Adipose tissue (tissue), 3 donors: ENCODE measurements around the gene KAT2B. TPM values are rescaled to one million over a fixed set of nuclear protein-coding genes. Genes with fewer than 3 reads are reported as not detected.
"Not testable (repeated sequence)": the region's sequence is repeated elsewhere in the genome, so short reads cannot be mapped to it uniquely, and the experiment has no call there.

Experiments used
- H3K27ac ChIP-seq: one replicate; pipeline ENCODE4 v1.5.1; 2013; ENCODE audit warnings: low read depth, low read length
- WGBS, 3 donors: extraction: QIAGEN DNeasy Blood & Tissue Kit; methylation state at CpG; one replicate each; pipeline ENCODE4 v1.1.7; 2013; 5-methylcytosine and 5-hydroxymethylcytosine counted together
- polyA plus RNA-seq, 3 donors: library from polyadenylated mRNA; stranded (reverse); fragments of 200-250 nt; gene quantifications; one replicate each; pipeline ENCODE4 v1.2.3, GENCODE V29; 2013
- donor health status: healthy with polysubstance abuse.
- donor health status: Bipolar disorder and iron deficiency.
- donor health status: healthy.

The KAT2B gene
- polyA plus RNA-seq: 10 to 100 TPM in 1 of 3 donors, 1 to 10 TPM in 2; 7.8 to 20.8 (median 10.0) TPM

DNA sequence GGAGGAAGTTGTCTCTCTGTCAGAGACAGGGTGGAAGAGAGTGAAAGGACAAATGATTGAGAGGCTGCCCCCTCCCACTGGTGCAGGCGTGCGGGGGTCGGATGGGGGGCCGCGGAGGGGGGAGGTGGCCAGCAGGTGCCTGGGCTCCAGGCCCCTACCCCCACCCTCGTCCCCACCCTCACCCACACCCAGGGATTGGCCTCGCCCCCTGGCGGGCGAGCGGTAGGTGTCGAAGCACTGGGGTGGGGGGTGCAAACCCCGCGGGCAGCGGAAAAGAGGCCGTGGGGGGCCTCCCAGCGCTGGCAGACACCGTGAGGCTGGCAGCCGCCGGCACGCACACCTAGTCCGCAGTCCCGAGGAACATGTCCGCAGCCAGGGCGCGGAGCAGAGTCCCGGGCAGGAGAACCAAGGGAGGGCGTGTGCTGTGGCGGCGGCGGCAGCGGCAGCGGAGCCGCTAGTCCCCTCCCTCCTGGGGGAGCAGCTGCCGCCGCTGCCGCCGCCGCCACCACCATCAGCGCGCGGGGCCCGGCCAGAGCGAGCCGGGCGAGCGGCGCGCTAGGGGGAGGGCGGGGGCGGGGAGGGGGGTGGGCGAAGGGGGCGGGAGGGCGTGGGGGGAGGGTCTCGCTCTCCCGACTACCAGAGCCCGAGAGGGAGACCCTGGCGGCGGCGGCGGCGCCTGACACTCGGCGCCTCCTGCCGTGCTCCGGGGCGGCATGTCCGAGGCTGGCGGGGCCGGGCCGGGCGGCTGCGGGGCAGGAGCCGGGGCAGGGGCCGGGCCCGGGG is at the start of gene KAT2B:
Gene KAT2B (plus strand): TSS at position 682 of the 783 bp plus-strand sequence. CDS start 32 bp downstream, at position 714.
- 0 to 1% (median 0%) methylated on average over 33 to 67 of the region's 75 CpGs for WGBS, 3 donors
- H3K27ac ChIP-seq: peak within 1 kb of the TSS; percentile 40

- 70 to 83% (median 80%) methylated on average over 2 of the region's 2 CpGs for WGBS, 3 donors
Observed at GRCh38 chr3:19994796-19995195, 45.5 kb upstream of the KAT2B start.

DNA sequence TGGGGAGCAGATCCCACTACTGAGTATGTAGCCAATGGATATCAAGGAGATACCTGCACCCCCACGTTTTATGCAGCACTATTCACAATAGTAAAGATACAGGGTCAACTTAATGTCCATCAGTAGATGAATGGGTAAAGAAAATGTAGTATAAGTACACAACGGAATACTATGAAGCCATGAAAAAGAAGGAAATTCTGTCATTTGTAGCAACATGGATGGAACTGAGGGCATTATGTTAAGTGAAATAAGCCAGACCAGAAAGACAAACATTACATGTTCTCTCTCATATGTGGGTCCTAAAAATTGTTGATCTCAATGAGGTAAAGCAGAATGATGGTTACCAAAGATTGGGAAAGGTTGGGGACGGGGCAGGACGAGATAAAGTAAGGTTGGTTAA is 42.7 kb upstream of the KAT2B start:
- no peak overlapping the region for H3K27ac ChIP-seq
- 79 to 92% (median 83%) methylated on average over 4 of the region's 4 CpGs for WGBS, 3 donors

More at GRCh38 chr3:19994796-19995195, 45.5 kb upstream of the KAT2B start:
- no peak overlapping the region for H3K27ac ChIP-seq

DNA sequence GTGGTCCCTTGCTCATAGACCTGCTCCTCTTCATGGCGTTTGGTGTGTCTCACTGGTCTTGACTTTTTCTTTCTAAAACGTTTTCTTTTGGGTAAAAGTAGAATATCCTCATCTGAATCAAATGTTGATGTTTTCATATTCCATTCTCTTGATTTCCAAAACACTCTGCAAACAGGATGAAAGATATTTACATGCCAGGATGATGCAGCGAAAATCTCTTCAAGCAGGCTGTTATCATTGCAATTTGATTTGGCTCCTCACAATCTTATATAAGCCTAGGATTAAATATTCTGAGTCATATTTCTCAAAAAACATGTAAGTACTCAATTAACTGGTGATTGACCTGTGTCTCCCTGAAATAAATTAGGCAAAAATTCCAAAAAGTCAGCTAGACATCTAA is 38.3 kb upstream of the KAT2B start:
- no peak overlapping the region for H3K27ac ChIP-seq
- 64 to 76% (median 71%) methylated on average over 3 of the region's 3 CpGs for WGBS, 3 donors

GRCh38 chr3:20007960-20008359 is 32.3 kb upstream of the KAT2B start:
- 96 to 97% (median 97%) methylated on average over 20 of the region's 20 CpGs for WGBS, 3 donors
- H3K27ac ChIP-seq: no peak overlapping the region

DNA sequence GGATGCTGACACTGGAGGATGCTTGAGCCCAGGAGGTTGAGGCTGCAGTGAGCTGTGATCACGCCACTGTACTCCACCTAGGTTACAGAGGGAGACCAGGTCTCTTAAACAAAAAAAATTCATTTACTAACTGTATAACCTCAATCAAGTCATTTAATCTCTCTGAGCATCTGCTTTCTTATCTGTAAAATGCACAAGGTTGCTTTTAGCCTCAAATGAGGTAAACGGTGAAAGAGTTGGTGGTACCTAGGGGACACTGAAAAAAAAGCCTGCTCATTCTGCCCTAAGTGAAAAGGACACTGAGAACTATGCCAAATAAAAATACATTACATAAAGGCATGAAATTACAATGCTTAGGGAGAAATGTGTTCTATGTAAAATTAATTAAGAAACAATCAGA is 31.6 kb upstream of the KAT2B start:
- WGBS, 3 donors: 67 to 70% (median 68%) methylated on average over 2 of the region's 2 CpGs
- no peak overlapping the region for H3K27ac ChIP-seq

DNA sequence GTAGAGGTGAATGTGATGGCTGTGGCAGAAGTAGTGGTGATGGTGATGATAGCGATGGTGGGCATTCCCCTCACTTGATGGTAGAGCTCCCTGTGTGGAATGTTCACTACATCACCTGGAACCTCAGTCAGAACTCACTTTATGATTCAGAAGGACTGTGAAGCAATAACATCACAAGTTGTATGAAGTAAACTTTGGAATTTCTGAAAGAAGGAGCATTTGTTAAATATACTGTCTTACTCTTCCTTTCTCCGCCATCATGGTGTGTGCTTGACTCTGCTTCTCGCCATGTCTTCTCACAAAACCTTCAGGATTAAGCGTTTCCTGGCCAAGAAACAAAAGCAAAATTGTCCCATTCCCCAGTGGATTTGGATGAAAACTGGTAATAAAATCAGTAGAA is 28.1 kb upstream of the KAT2B start, which contains the start of gene PP2D1:
Gene PP2D1 (minus strand): TSS at position 101 of the 400 bp plus-strand sequence. CDS start 192 bp downstream, outside the sequence.
- 93 to 95% (median 95%) methylated on average over 4 of the region's 4 CpGs for WGBS, 3 donors
- no peak within 1 kb of the TSS for H3K27ac ChIP-seq

- no peak overlapping the region for H3K27ac ChIP-seq
- WGBS, 3 donors: 86 to 96% (median 93%) methylated on average over 1 of the region's 1 CpG
Observed at GRCh38 chr3:20013396-20013795, 26.9 kb upstream of the KAT2B start.

- no peak overlapping the region for H3K27ac ChIP-seq
- 88 to 96% (median 89%) methylated on average over 1 of the region's 1 CpG for WGBS, 3 donors
Observed at GRCh38 chr3:20015525-20015924, 24.7 kb upstream of the KAT2B start.

- WGBS, 3 donors: 87 to 94% (median 92%) methylated on average over 3 of the region's 3 CpGs
Observed at GRCh38 chr3:20016076-20016475, 24.2 kb upstream of the KAT2B start.

GRCh38 chr3:20022954-20023622 is 17.2 kb upstream of the KAT2B start:
- no peak overlapping the region for H3K27ac ChIP-seq
- 47 to 65% (median 56%) methylated on average over 2 of the region's 2 CpGs for WGBS, 3 donors

More at GRCh38 chr3:20016076-20016475, 24.2 kb upstream of the KAT2B start:
- H3K27ac ChIP-seq: not testable (repeated sequence)

- H3K27ac ChIP-seq: no peak overlapping the region
- 58 to 63% (median 61%) methylated on average over 2 of the region's 2 CpGs for WGBS, 3 donors
Observed at GRCh38 chr3:20023623-20024405, 16.4 kb upstream of the KAT2B start.

- H3K27ac ChIP-seq: no peak overlapping the region
- WGBS, 3 donors: 73 to 87% (median 82%) methylated on average over 4 of the region's 4 CpGs
Observed at GRCh38 chr3:20027136-20027535, 13.1 kb upstream of the KAT2B start.

DNA sequence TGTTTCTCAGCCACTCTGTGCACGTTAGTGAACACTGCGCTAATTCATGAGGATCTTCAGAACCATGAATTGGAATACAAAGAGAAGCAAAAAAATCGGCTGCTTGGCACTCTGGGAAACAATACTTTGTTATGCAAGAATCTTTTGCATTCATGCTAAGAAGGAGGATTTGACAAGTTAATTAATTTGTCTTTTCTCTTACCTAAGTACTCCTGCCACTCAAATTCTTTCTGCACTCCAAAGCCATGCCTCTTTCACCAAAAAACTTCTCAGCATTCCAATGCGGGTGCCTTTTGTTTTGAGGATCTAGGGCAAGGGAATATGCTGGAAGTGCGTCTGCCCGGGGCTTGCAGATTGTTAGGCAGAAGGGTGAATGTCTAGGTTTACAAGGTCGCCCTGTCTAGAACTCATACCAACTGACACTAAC is 11.3 kb upstream of the KAT2B start:
- no peak overlapping the region for H3K27ac ChIP-seq
- 89 to 95% (median 93%) methylated on average over 7 of the region's 7 CpGs for WGBS, 3 donors

DNA sequence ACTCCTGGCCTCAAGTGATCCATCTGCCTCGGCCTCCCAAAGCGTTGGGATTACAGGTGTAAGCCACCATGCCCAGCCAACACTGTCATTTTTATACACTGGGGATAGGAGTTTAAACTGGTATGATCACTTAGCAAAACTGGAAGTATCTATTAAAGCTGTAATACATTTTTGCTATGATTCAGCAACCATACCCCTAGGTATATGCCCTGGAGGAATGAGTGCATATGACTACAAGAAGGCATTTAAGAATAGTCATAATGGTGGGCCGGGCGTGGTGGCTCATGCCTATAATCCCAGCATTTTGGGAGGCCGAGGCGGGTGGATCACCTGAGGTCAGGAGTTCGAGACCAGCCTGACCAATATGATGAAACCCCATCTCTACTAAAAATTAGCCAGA is 8.3 kb upstream of the KAT2B start:
- H3K27ac ChIP-seq: not testable (repeated sequence)
- WGBS, 3 donors: 97 to 99% (median 98%) methylated on average over 7 of the region's 7 CpGs

DNA sequence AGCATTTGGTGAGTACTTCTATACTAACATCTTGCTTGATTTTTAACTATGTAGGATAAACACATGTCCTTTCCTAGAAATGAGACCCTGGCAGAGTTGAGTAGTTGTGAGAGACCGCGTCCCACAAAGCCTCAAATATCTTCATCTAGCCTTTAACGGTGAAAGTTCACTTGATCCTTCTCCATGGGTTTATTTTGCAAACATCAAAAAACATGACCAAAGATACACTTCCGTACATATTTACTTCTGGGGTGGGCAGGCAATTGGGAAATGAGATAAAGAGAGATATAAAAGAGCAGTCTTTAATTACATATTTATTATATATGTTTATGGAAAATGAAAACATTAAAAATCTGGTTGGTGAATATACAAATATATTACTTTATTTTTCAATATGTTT is 5.2 kb upstream of the KAT2B start:
- H3K27ac ChIP-seq: no peak overlapping the region
- WGBS, 3 donors: 87 to 94% (median 93%) methylated on average over 4 of the region's 4 CpGs

- H3K27ac ChIP-seq: no peak overlapping the region
- WGBS, 3 donors: 76 to 88% (median 87%) methylated on average over 1 of the region's 1 CpG
Observed at GRCh38 chr3:20037255-20037996, 2.8 kb upstream of the KAT2B start.
